ENCODE results near the gene NDUFS8.

The NDUFS8 gene

GRCh38 chr11:68064926-68065325 lies 34.4 kb downstream of the NDUFS8 start:
- no peak for TF ChIP-seq CTCF (conservative IDR thresholded peaks at IDR 0.05; ENCODE audit: low read length)
- DNase-seq (ENCODE audit: low read depth): no peak
- no peak overlapping the region for H3K4me3 ChIP-seq (ENCODE audit: low read length)

DNA sequence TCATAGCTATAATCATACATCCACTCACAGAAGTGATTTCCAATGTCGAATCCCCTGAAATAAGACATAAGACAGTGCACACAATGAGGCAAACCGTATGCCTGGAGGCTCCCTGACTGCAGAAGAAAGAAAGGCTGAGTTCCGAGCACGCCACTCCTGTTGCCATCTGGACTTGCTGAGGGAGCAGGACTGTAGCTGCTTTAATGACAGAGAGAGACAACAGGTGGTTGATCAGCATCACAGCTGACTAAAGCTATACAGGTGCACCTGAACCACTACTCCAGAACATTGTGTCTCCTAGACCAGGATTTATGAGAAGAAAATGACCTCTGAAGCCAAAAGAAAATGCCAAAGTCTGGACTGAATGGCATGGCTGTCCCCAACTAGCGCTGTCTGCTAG lies 35.4 kb downstream of the NDUFS8 start:
- H3K4me3 ChIP-seq (ENCODE audit: low read length): no peak overlapping the region
- TF ChIP-seq CTCF (conservative IDR thresholded peaks at IDR 0.05; ENCODE audit: low read length): no peak

DNA sequence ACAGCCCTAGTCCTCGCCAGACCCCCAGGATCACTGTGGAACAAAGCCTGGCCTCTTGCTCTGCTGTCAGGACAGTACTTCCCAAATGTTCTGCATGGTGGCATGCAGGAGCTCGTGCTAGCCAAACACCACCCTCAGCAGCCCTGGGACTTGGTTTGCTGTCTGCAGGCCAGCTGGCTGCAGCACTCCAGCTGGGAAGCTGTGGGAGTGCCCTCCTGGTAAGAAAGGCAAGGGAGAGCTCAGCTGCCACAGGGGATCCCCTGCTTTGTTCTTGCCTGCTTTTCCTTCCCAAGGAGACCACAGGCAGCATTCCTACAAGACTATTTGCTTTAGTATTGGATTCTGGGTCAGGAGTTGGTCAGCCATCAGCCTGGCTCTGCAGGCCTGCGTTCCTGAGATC lies 36.3 kb downstream of the NDUFS8 start:
- TF ChIP-seq CTCF (conservative IDR thresholded peaks at IDR 0.05; ENCODE audit: low read length): no peak
- DNase-seq (ENCODE audit: low read depth): peak; percentile 29
- H3K4me3 ChIP-seq (ENCODE audit: low read length): no peak overlapping the region

More for the DNA sequence above, 35.4 kb downstream of the NDUFS8 start:
- DNase-seq (ENCODE audit: low read depth): no peak

DNA sequence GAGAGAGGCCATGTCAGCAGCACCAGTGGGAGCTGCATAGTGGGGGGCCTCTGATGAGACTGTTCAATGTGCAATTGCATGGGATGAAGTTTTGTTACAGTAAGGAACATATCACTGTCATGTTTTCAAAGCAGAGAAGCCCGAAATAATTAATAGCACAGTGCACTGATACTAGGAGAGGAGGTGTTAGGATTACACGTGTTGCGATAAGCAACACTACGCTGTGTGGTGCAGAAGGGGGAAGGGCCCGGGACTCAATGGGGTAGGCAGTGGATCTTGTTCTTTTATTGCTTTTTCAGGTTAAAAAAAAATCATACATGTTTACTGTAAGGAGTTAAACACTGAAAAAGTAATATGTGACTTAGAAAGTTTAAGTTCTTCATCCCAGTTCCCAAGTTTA lies 37.5 kb downstream of the NDUFS8 start:
- H3K4me3 ChIP-seq (ENCODE audit: low read length): no peak overlapping the region
- no peak for TF ChIP-seq CTCF (conservative IDR thresholded peaks at IDR 0.05; ENCODE audit: low read length)

GRCh38 chr11:68071281-68072048 lies 41.0 kb downstream of the NDUFS8 start:
- no peak for TF ChIP-seq CTCF (conservative IDR thresholded peaks at IDR 0.05; ENCODE audit: low read length)
- no peak overlapping the region for H3K4me3 ChIP-seq (ENCODE audit: low read length)
- DNase-seq (ENCODE audit: low read depth): no peak

More for the DNA sequence above, 37.5 kb downstream of the NDUFS8 start:
- DNase-seq (ENCODE audit: low read depth): no peak

DNA sequence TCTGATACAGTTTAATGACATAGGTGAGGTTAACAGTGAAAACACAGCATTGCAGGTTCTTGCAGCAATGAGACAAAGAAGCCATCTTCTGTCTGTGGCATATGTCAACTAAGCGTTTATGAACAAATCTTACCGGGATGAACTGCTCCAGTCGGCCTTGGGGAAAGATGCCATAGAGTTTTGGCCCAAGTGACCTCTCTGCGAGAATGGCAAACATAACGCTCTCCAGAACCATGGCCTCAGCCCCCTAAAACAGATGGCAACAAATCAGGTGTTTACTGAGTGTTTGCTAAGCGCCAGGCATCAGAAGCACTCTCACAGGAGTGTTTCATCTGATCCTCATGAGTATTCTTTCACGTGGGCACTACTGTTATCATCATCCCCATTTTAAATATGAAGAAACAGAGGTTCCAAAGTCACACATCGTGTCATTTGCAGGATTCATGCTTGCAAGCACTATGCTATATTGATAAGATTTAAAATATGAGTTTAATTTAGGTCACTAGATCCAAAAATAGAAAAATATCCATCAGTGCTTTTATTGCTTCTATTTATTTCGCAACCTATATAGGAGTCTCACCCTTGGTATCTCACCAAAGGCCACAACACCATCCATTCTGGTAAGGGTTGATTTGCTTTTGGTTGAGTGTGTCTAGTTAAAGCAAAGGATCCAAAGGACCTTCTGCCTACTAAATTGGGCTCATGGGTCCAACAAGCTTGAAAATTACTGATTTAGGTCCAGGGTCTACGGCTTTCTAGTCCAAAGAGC lies 44.3 kb downstream of the NDUFS8 start:
- DNase-seq (ENCODE audit: low read depth): no peak
- no peak overlapping the region for H3K4me3 ChIP-seq (ENCODE audit: low read length)
- no peak for TF ChIP-seq CTCF (conservative IDR thresholded peaks at IDR 0.05; ENCODE audit: low read length)

Data from AG10803 (cell line).